SHP77 treated with DMSO at 0.1 percent for 48 hours (cell line): ENCODE data around the gene INSIG2.

Experiments
- DNase-seq: peaks from one replicate; lab custom pipeline; 2025; lab: John Stamatoyannopoulos, UW

The INSIG2 gene

DNA sequence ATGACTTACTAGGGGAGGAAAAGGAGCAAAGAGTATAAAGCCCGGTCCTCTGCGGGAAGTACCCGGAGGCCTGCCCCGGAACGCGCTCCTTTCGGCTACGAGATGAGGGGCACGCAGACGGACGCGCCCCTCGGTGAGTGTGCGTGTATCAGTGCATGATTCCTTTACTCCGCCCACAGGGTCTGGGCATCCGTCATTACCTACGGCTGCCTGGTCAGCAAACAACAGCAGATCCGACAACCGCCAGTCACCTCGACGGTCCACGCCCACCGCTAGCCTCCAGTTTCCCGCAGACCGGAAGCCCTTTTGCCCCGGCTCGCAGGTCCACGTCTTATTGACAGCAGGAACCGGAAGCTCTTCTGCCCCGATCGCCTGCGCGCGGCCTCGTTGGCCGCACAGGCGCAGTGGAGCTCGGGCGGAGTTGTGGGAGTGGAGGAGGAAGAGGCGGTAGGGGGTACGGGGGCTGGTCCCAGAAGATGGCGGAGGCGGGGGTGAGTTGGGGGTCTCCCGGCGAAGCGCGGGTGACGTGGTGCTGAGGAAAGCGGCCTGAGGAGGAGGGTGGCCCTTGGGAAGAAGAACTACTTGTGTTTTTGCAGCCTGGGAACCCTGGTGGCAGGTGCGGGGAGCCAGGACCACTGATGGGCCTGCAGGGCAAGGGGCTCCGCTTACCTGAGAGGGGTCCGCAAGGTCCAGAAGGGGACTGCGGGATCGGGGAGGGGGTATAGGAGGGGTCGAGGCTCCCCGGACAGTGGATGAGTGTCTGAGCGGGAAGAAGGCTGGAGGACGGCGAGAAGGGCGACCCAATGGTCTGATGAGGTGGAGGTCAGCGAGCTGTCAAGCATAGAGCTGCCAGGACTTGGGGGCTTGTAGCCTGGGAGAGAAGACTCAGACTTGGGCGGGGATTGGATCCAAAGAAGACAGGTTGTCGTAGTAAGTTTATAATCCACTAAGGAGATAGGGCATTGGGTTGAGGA is at the start of gene INSIG2:
Gene INSIG2 (plus strand): TSS at position 421 of the 974 bp plus-strand sequence. CDS start 8,086 bp downstream, outside the sequence.
- DNase-seq: peak; percentile 98

DNA sequence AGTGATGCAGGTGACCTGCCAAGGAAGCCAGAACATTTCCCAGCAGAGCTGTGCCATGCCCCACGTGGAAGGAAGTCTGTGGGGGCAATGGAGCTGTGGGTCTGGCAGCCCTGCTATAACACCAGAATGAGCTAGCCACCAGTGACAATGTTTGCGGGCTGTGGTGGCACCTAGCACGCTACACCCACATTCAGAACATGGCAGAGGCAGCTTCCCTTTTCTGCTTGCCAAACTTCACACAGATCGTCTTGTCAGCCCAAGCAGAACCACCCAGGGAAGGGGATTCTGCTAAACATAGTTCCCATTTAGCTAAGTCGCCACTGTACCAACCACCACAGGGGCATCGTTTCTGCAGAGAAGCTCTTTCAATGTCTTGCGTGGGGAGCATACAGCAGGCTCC is 47.4 kb upstream of the INSIG2 start:
- DNase-seq: no peak

DNA sequence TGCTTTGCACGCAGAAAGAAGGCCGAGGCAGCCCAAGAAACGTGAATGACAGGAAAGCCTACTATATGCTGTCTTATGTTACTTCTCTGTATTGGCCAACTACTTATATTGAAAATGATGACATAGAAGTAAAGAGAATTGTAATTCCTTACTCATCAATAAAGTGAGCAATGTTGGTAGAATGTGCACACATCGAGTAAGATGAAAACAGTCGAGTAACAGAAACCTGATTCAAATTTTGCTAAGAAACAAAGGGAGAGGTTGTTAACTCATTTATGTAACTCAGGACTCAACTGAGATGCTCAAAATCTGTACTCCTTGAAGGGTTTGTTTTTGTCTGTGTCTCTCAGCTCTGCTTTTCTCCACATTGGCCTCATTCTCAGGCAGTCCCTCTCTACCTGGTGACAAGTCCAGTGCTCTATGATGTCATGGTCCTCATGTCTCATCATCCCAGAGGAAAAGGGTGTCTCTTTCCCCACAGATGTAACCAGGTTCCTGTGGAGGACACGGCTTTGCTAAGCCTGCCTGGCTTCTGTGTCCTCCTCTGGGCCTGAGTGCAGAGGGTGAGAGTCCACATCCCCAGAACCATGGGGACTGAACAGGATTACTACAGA is 44.1 kb upstream of the INSIG2 start:
- DNase-seq: no peak

DNA sequence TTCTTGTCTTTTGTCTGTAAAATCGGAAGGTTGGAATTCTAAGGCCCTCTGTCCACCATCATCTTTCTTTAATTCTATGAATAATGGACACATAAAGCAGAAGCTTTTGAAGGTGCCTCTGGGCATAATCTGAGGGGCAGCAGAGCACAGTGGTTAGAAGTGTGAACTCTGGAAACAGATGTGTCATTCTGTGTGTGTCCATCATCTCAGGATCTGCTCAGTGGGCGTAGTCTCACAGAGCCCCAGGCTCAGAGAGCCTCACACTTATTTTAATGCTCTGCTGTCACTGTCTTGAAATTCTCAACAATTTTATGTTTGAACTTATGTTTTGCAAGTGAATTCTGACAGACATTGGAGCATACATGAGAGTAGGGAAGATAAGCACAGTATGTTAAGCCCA is 43.4 kb upstream of the INSIG2 start:
- DNase-seq: no peak

DNA sequence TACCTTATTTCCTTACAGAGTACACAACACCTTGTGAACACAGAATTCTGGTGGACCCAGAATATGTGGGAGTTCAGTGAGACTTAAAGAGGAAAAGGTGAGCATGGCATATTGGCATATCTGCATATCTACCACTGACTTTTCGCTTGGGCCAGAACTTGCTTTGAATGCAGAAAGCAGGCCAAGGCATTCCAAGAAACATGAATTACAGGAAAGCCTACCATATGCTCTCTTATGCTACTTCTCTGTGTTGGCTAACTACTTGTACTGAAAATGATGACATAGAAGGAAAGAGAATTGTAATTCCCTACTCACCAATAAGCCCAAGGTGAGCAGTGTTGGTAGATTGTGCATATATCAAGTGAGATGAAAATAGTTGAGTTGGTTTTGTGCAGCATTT is 43.0 kb upstream of the INSIG2 start:
- DNase-seq: no peak

DNA sequence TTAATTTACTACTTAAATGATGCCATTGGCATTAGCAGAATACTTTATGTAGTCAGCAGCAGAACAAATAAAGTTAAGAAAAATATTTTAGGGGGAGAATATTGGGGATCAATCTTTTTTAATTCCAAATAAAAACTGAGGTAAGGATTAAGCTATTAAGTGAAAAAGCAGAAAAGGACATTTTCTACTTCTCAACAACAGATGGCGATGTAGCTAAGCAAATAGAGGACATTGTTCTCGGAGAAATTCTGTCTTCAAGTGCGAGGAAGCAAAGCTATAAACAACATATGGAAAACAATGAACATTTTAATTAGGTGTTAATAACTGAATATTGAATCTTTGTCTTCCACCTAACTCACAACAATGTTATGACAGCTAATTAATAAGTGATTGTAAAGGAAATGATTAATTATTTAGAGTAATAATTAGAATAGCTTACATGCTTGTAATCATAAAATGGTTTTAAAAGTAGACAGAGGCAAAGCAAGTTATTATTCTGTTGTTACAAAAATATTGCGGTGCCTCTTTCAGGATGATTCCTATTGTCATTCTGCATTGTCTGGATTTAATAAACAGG is 41.5 kb upstream of the INSIG2 start:
- DNase-seq: no peak

DNA sequence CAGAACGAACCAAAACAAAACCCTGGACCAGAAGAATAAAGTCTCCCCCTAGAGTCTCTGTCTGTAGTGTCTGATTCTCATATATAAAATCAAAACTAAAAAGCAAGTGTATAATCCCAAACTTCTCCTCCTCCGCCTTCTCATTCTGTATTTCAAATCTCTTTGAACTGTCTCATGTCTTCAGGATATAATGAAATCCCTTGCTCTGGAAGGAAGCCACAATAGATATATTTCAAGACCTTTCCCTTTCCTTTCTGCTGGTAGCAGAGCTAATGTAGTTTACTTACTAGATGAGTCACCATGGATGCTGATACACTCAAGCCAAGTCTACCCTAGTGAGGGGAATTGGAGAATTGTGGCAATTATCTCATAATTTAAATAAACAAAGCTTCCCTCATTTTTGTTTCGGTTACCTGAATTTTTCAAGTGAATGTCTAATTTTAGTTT is 40.9 kb upstream of the INSIG2 start:
- DNase-seq: no peak

DNA sequence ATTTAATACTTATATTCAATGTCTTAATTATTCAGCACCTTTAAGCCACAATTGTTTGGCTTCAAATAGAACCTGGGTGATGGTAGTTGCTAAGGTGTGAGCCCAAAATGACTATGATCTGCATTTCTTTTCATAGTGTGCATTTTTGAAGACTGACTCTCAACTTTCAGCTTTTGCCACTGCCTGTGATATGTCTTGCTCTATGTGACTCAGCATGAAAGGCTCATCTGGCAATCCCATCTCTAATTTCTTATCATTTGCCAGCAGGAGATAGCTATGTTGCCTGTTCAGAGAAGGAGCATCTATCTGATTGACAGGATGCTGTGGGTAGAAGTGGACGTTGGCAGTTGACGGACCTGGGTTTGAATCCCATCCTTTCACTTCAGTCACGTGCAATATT is 39.9 kb upstream of the INSIG2 start:
- no peak for DNase-seq

DNA sequence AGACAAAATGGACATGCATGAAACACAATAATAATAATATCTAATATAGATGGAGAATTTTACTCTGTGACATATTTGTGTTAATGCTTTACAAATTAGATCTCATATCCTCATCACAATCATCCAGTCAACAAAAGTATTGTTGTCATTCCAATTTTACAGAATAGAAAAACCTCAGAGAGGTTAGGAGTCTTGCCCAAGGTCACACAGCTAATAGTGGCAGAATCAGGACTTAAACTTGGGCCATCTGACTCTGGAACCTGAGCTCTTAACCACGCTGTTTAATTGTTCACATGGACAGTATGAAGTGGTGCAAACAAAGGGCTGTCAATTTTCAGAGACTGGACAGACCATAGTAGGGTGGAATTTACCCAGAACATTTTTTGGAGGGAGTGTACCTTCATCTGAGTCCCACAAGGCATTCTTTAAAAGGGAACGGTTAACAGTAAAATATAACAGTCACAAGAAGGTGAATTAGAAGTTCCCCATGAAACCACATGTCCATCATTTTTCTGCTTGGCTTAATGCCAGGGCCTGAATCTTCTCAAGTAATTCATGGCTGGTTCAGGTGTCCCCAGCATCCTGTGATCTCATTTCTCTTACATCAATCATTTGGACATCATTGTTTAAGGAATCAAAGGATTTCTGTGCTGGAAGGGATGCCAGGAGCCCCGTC is 39.0 kb upstream of the INSIG2 start:
- DNase-seq: no peak

DNA sequence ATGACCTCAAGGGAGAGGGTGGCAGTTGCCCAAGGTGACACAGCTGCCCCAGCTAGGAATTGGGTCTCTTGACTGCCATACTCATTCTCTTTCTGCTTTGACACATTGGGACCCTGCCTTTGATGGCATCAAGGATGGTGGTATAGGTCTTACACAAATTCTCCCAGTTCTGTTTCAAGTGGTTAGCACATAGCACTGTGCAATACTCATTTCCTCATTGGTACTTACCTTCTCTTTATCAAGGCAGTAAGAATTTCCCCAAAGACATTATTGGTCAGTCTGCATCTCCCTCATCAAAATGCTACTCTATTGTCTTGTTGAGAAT is 38.5 kb upstream of the INSIG2 start:
- no peak for DNase-seq

DNA sequence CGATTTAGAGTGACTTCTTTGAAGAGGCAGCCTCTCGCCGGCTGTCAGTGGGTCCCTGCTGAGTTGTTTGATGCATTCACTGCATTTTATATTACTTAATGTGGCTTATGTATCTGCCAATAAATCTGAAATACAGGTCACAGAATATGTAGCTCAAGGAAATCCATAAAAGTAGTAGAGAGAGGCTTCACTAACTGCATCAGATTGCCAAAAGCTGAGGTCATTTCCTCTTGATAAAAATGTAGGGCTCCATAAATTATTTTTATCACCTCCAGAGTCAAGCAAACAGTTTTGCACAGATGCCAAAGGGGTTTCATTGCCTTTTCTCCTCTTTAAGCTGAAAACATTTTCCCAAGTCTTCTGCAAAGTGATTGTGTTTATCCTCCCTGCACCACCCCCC is 37.9 kb upstream of the INSIG2 start:
- DNase-seq: no peak

DNA sequence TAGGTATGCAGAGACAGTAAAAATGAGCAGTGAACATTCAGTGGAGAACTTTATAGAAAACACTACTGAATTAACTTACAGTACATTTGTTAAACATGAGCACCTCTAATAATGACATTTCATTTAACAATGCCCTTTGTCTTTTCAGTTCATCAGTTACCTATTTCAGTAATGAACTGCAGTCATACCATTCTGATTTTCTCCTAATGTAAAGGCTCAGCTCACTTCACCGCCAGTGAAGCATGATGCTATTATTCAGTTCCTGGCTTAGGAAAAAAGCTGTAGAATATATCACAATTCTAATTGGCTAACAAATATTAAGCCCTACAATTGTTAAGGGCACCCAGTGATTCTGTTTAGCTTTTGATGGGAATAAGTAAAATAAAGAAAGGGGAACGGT is 37.3 kb upstream of the INSIG2 start:
- DNase-seq: no peak

DNA sequence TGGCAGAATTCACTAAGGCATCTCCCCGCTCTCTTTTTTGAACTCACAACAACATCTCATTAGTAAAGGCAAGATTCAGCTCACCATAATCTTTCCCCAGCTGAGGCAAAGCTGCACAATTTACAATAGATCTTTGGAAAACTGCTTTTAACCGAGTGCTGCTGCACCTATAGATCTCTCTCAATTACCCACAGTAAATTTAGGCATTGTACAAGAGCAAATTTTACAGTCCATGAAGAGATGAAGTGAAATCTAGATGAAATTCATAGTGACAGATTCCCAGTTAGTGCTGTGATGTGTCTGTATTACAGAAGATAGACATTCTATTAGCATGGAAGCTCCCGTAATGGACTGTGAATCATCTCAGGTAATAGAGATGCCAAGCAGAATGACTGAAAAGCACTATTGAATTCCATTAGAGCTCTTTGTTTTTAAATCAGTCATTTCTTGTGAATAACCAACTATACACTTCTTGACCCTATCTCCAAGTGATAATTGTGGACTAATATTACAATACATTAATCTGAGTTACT is 36.4 kb upstream of the INSIG2 start:
- DNase-seq: no peak

DNA sequence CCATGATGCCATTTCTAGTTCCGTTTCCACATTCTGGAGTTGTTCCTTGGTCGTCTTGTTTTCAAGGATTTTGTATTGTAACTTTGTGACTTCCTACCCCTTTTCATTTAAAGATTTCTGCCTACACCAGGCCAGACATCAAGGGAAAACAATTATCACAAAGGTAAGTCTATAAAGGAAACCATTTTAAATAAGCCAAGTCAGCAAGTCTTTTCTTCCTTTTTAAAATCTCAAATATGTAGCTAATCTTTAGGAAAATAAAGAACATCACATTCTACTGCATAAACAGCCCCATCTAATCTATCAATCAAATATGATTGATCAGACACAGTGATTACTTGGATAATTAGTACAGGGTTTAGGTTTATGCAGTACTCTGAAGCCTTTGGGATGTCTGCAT is 35.8 kb upstream of the INSIG2 start:
- no peak for DNase-seq

DNA sequence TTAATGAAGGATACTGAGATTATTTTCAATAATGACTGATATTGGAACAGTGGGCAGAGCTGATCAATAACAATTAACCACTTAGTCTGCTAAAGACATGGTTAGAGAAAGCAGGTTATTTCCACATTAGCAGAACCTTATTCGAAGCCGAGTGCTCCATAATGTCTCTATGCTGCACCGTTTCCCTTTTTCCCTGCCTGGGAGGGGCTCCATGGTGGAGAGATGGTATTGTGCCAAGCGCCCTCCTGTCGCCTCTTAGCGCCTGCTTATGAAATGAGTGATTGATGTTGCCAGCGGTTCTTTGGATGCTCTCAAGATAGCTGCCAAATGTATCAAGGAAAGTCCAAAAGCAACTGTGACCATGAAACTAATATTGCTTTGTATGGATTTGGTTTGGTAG is 34.6 kb upstream of the INSIG2 start:
- DNase-seq: no peak

DNA sequence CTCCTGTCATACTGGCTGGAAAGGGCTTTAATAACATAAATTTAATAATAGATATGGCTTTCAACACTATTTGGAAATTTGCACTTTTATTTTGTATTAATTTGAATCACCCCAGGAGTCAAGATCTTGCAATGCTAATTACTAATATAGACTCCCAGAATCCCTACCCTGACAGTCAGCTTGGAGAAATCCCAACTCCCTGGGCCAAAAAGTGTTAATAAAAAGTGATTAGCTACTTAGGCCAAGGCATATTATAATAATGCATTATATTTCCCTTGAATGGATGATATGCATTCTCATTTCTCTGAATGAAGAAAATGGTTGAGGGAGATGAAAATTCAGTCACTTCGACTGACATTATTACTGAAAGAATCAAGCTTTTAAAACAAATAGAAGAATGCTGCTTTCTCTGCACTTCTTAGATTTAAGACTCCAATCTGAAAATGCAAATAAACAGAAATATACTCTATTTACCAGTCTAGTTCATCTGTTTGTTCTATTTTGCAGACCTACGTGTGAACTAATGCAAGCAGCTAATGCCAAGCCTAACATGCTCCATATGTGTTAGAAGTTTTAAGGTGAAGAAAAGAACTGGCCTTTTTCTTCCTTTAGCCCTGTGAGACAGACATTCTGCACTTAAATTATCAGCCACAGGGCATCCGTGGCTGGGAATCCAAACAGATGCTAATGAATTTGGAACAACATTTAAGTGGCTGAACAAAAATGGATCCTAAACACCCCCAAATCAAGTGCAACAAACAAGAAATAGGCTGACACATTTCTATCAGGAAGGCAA is 33.9 kb upstream of the INSIG2 start:
- DNase-seq: no peak

DNA sequence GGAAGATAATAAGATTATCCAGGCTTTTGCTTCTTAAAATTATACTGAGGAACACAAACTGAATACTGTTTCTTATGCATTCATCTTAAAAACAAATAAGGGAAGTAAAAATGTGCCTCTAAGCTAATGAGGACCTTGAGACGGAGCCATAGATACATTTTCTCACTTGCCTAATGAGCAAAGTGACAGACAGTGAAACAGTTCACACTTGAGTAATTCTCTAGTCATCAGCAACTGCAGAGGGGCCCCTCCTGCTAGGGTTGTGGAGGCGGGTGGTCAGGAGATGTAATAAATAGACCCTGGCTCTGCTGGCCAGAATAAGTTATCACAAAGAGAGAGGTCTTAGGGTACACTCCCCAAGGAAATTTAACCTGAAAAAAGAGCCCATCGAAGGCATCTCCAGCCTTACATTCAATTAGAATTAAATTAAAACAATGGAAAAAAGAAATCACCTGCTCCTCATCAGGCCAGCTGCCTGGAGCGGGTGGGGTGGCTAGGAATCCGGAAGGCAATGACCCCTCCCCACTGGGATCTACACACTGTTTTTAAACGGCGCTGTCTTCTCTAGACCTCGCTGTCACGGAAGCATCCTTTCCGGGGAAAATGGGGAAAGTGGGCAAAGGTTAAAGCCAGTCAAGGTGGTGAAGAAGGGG is 32.6 kb upstream of the INSIG2 start:
- DNase-seq: no peak

DNA sequence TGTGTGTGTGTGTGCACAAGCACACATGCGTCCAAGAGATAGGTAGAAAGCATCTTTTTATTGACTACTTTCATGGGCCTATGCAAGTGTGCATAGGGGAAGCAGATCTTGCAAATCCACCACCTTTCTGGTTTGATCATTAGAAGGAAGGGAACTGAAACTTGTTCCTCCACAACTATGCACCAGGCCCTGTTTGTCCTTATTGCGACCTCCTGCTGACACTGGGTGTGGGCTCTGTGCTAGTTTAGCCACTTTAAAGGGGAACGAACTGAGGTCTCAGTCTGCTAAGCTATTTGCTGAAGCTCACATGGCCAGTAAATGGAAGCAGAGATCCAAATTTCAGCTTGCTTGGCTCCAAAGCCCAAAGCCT is 32.1 kb upstream of the INSIG2 start:
- DNase-seq: no peak

DNA sequence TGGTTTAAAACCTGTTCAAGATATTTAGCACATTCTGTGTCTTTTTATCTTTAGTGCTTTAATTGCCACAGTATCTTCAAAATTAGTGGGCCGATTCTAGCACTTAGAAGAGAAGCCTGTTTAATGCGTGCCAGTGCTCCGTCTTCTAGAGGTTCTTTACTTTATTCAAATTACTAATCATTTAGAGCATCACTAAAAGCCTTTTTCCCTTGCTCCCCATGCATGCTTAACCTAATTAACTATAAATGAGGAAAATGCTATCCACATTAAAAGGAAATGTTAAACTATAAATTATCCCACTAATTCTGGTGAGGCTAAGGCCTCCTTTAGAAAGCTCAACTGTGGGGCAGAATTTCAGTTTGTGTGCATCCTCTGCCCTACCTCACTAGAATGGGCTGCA is 31.5 kb upstream of the INSIG2 start:
- no peak for DNase-seq

DNA sequence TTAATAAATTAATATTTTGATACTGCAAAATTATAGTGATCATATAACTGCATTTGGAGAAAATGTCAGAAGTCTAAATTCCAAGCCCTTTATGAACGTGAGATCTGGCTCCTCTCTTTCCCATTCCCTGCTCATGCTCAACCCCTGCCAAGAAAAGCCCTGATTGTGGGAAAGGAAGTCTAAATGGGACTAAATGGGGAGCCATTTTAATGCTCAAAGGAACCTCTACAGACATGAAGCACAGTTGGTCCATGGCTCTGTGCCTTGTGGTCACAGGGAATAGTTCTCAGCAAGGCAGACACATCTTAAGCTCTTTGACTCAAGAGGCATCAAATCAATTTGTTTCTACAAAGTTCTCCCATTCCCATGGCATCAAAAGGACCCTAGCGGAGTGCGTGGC is 29.3 kb upstream of the INSIG2 start:
- DNase-seq: no peak

DNA sequence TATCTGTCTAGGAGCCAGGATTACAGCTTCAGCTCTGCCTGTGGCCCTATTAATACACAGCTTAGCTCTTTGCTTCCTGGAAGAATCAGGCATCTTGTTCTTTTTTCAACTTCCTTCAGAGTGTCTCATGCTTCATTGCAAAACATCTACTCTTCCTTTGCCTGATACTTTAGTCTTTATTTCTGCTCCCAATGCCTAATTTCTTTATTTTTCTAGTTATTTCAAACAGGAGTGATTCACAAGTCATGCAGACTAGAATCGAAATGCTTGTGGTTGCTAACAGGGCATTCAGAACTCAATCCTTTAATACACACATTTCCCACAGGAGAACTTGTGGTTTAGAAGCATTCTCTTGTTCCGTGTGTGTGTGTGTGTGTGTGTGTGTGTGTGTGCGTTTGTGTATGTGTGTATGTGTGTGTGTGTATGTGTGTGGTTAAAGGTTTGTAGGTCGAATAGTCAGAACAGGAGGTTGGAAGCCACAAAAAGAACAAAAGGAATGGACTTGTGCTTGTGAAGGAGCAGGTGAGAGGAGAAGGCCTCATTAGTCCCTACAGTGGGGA is 28.3 kb upstream of the INSIG2 start:
- no peak for DNase-seq
